Caco-2 (cell line): ENCODE results near the gene MYH9. TPM values are rescaled to one million over a fixed set of nuclear protein-coding genes. Genes with fewer than 3 reads are reported as not detected.
A peak's percentile ranks its signal among the peaks of the same experiment; 100 is the strongest.

Experiments
- BruUV-seq: library from RNA; stranded (reverse); fragments of 400-500 nt; replicated peaks from 2 replicates; lab custom pipeline; 2021; lab: Mats Ljungman, UMichigan
- CTCF ChIA-PET: fragments of 300-600 bp; sonication (Branson Sonifier 250); formaldehyde crosslinking; loops from one replicate; lab custom pipeline; 2022; ENCODE audit warnings: antibody characterized with exemption; lab: Charles Lee
- POLR2A ChIA-PET: fragments of 300-600 bp; sonication (Branson Sonifier 250); formaldehyde crosslinking; loops from one replicate; lab custom pipeline; 2022; ENCODE audit warnings: antibody characterized with exemption; lab: Charles Lee
- DNase-seq, 2 experiments: peaks; one replicate each; pipeline versions ENCODE4 v3.0.0 to v3.0.0-alpha.2; 2020 to 2022
- H3K27me3 ChIP-seq: replicated peaks from 2 replicates; pipeline ENCODE4 v1.6.0; 2011; ENCODE audit warnings: low read length; ENCODE audit not compliant: control insufficient read depth, insufficient read depth
- H3K36me3 ChIP-seq: 2 replicates; pipeline ENCODE4 v1.5.1; 2011; ENCODE audit warnings: low read length; ENCODE audit not compliant: control insufficient read depth, insufficient read depth
- H3K4me1 ChIP-seq: fragments of 250-450 bp; sonication (Bioruptor Pico); 2 replicates; pipeline ENCODE4 v1.5.1; 2020; ENCODE audit warnings: mild to moderate bottlenecking
- H3K4me3 ChIP-seq: 2 replicates; pipeline ENCODE4 v1.5.1; 2011; ENCODE audit warnings: low read depth, mild to moderate bottlenecking, control low read depth, low read length
- H3K9me3 ChIP-seq: fragments of 250-450 bp; sonication (Bioruptor Pico); 2 replicates; pipeline ENCODE4 v1.5.1; 2020; ENCODE audit warnings: mild to moderate bottlenecking, moderate library complexity
- H3K27ac Mint-ChIP-seq: one replicate; pipeline ENCODE4 v1.8.0; 2022; ENCODE audit warnings: mixed read lengths; ENCODE audit not compliant: unreplicated experiment
- H3K27me3 Mint-ChIP-seq: one replicate; pipeline ENCODE4 v1.8.0; 2022; ENCODE audit warnings: mixed read lengths; ENCODE audit not compliant: insufficient read depth, unreplicated experiment
- H3K36me3 Mint-ChIP-seq: one replicate; pipeline ENCODE4 v1.8.0; 2022; ENCODE audit warnings: mild to moderate bottlenecking, mixed read lengths; ENCODE audit not compliant: insufficient read depth, unreplicated experiment
- H3K4me1 Mint-ChIP-seq: one replicate; pipeline ENCODE4 v1.8.0; 2022; ENCODE audit warnings: low read depth, mixed read lengths; ENCODE audit not compliant: unreplicated experiment
- H3K4me3 Mint-ChIP-seq: one replicate; pipeline ENCODE4 v1.8.0; 2022; ENCODE audit warnings: mild to moderate bottlenecking, moderate library complexity, mixed read lengths; ENCODE audit not compliant: unreplicated experiment
- H3K9me3 Mint-ChIP-seq: one replicate; pipeline ENCODE4 v1.8.0; 2022; ENCODE audit warnings: mixed read lengths; ENCODE audit not compliant: unreplicated experiment
- intact Hi-C: fragments of 100-400 bp; cut with micrococcal nuclease; formaldehyde crosslinking; loops from one replicate; pipeline ENCODE4 v1.10.0; 2022; ENCODE audit not compliant: unreplicated experiment
- total RNA-seq: library from RNA; stranded (reverse); gene quantifications from 2 replicates; pipeline ENCODE4 v1.2.3, GENCODE V29; 2022
- TF ChIP-seq, protein P1 (sequence below), 2 experiments: fragments of 200-600 bp in 1 of 2; IDR thresholded peaks; 1 replicate in 1 of 2; 2 replicates in 1 of 2; pipeline versions ENCODE4 v1.5.1 to v1.8.0; 2011 to 2022; ENCODE audit warnings: antibody characterized with exemption in 1 of 2, control low read depth in 1 of 2, inconsistent platforms in 1 of 2, low read depth in 1 of 2, low read length in 1 of 2, mild to moderate bottlenecking in 1 of 2, moderate library complexity in 1 of 2; ENCODE audit not compliant: insufficient read depth in 1 of 2, severe bottlenecking in 1 of 2, unreplicated experiment in 1 of 2

The MYH9 gene
- total RNA-seq, 1 experiment from 2014 or later, result 513 TPM

DNA sequence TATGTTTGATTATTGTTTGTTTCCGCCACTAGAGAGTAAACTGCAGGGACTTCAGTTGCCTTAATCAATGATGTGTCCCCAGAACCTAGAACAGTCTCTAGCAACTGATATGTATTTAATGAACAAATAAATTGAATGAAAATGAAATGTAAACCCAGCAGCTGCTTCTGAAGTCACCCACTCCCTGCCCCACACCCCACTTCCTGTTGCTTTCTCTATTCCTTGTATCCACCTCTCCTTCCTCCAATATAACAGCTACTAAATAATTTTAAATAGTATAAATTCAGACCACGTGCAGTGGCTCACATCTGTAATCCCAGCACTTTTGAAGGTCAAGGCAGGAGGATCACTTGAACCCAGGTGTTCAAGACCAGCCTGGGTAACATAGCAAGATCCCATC is 15.8 kb downstream of the MYH9 start:
- peaks cover 49% of the 10 kb centered on the region for H3K4me1 Mint-ChIP-seq
- peaks cover 65% of the 10 kb centered on the region for H3K36me3 Mint-ChIP-seq
- Histone ChIP-seq H3K27me3 (no peaks in the 10 kb centered on the region), H3K36me3 (peaks cover 4% of the 10 kb centered on the region), H3K9me3 (no peaks in the 10 kb centered on the region), H3K4me1 (peaks cover 80% of the 10 kb centered on the region), H3K4me3 (no peak overlapping the region)
- ChIA-PET CTCF (no interaction called here), POLR2A (no interaction called here)
- TF ChIP-seq, protein P1, sequence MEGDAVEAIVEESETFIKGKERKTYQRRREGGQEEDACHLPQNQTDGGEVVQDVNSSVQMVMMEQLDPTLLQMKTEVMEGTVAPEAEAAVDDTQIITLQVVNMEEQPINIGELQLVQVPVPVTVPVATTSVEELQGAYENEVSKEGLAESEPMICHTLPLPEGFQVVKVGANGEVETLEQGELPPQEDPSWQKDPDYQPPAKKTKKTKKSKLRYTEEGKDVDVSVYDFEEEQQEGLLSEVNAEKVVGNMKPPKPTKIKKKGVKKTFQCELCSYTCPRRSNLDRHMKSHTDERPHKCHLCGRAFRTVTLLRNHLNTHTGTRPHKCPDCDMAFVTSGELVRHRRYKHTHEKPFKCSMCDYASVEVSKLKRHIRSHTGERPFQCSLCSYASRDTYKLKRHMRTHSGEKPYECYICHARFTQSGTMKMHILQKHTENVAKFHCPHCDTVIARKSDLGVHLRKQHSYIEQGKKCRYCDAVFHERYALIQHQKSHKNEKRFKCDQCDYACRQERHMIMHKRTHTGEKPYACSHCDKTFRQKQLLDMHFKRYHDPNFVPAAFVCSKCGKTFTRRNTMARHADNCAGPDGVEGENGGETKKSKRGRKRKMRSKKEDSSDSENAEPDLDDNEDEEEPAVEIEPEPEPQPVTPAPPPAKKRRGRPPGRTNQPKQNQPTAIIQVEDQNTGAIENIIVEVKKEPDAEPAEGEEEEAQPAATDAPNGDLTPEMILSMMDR (IDR thresholded peaks at IDR 0.05; ENCODE audit: insufficient read depth in 1 of 2, low read depth in 1 of 2, low read length in 1 of 2, severe bottlenecking in 1 of 2, unreplicated experiment in 1 of 2), result no peak
- no peak for DNase-seq
- BruUV-seq, result no TSS peak
- H3K27me3 Mint-ChIP-seq, result no peaks in the 10 kb centered on the region
- no peak overlapping the region for H3K4me3 Mint-ChIP-seq
- H3K27ac Mint-ChIP-seq, result peak overlapping the region; percentile 79
- H3K9me3 Mint-ChIP-seq, result no peaks in the 10 kb centered on the region
- intact Hi-C loops, result no loop called here

DNA sequence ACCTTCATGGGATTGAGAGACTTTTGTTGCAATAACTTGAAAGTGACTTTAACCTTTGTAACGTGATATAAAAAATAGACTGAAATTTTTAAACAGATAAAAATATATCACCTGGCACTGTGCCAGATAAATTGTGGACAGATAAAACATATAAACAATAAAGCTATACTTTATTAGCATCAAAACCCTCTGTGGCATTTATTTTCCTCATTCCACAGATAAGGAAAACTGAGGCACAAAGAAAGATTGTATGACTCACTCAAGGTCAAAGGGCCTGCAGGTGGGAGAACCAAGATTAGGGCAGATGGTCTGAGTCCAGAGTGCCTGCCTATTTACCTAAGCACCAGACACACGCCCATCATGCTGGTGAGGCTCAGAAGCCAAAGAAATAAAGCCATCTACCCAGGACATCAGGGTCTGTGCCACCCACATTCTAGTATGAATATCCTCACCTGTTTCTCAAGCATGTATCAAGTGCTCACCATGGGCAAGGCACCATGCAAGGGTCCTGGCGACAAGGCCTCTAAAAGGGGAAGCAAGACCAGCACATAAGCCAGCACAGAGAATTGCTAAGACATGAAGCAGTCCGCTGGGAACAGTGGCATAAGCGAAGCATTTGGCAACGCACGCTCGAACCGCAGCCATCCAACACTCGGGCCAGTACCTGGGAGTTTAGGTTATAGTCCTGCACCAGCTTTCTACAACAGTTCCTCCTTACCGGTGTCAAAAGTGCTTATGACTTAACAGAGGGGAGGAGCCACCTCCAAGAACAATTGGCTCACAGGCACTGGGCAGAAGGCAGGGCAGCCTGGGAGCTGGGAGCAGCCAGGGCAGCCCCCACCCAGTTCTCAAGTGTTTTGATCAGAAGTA is 17.6 kb downstream of the MYH9 start:
- H3K9me3 Mint-ChIP-seq, result no peaks in the 10 kb centered on the region
- no peaks in the 10 kb centered on the region for H3K9me3 ChIP-seq
- no peaks in the 10 kb centered on the region for H3K27me3 ChIP-seq
- no peak overlapping the region for H3K4me3 ChIP-seq
- peaks cover 90% of the 10 kb centered on the region for H3K4me1 ChIP-seq
- no peaks in the 10 kb centered on the region for H3K27me3 Mint-ChIP-seq
- peak overlapping the region; percentile 79 for H3K27ac Mint-ChIP-seq
- peak overlapping the region; percentile 49 for H3K4me3 Mint-ChIP-seq
- peak in 1 of 2 experiments; percentile 76 for DNase-seq
- CTCF ChIA-PET, result interaction anchor here (0.8 to 1.6 kb wide), 3 partner anchors 18 to 69 kb away, joined by 3 to 5 read pairs (median 4); no protein-coding TSS in a partner anchor
- H3K36me3 ChIP-seq, result peaks cover 1% of the 10 kb centered on the region; the same call in 1 of the 2 replicates
- H3K36me3 Mint-ChIP-seq, result peaks cover 66% of the 10 kb centered on the region
- TF ChIP-seq, protein P1 (IDR thresholded peaks at IDR 0.05; ENCODE audit: insufficient read depth in 1 of 2, low read depth in 1 of 2, low read length in 1 of 2, severe bottlenecking in 1 of 2, unreplicated experiment in 1 of 2), result no peak
- POLR2A ChIA-PET, result interaction anchor here (0.5 to 1.9 kb wide), 4 partner anchors 15 to 40 kb away, joined by 3 to 14 read pairs (median 4); partner anchors contain the start of gene MYH9
- BruUV-seq, result no TSS peak
- H3K4me1 Mint-ChIP-seq, result peaks cover 57% of the 10 kb centered on the region
- intact Hi-C loops, result loop anchor here (2.0 kb wide), 2 partner anchors 41 to 49 kb away; no protein-coding TSS in a partner anchor
